HEK293 (cell line): ENCODE results near the gene TMEM203.

Source experiments
- CTCF ChIP-seq: fragments of 450-650 bp; formaldehyde crosslinking; IDR thresholded peaks from 2 replicates; pipeline ENCODE4 v1.5.1; 2016; ENCODE audit warnings: missing biosample characterization, missing genetic modification characterization
- SP2 ChIP-seq: fragments of 450-650 bp; formaldehyde crosslinking; IDR thresholded peaks from 2 replicates; pipeline ENCODE4 v1.5.1; 2016; ENCODE audit warnings: missing biosample characterization, missing genetic modification characterization
- ZNF311 ChIP-seq: fragments of 450-650 bp; formaldehyde crosslinking; IDR thresholded peaks from 2 replicates; pipeline ENCODE4 v1.5.1; 2017; ENCODE audit warnings: missing biosample characterization, missing genetic modification characterization, borderline replicate concordance
- ZNF391 ChIP-seq: fragments of 450-650 bp; formaldehyde crosslinking; IDR thresholded peaks from 2 replicates; pipeline ENCODE4 v1.5.1; 2016; ENCODE audit warnings: low read depth, missing biosample characterization, missing genetic modification characterization, borderline replicate concordance
- ZNF488 ChIP-seq: fragments of 450-650 bp; formaldehyde crosslinking; IDR thresholded peaks from 2 replicates; pipeline ENCODE4 v1.5.1; 2016; ENCODE audit warnings: missing biosample characterization, missing genetic modification characterization

- TF ChIP-seq SP2 (tag by site-specific recombination) (no peak), ZNF311 (tag by site-specific recombination) (no peak), ZNF488 (tag by site-specific recombination) (no peak), CTCF (tag by site-specific recombination) (no peak), ZNF391 (tag by site-specific recombination) (no peak)
These were observed 43.6 kb downstream of the TMEM203 start for GRCh38 chr9:137161558-137162486.
